LNCAP (cell line): ENCODE results near the gene RSPO1.

ENCODE experiments used
- TF ChIP-seq, protein P1 (sequence below): fragments of 450-650 bp; IDR thresholded peaks from 2 replicates; pipeline ENCODE4 v1.5.1; 2017; ENCODE audit warnings: mild to moderate bottlenecking

RSPO1 gene

DNA sequence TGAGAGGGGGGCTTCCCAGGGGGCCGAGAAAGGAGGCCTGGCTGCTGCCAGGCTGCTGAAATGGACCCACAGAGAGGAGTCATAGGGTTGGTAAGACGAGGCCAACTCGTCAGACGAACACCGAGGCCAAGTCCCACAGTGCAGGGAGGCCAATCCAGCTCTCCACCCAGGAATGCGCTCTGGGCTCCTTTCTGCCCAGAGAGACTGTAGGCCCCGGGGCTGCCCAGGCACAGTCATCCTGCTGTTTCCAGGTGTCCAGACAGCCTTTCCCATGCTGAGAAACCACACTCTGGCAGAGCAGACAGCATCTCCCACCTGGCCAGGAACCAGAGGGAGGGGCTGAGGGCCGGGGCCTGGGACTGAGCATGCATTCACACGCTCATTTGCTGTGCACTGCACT lies 26.7 kb upstream of the RSPO1 start:
- TF ChIP-seq, protein P1, sequence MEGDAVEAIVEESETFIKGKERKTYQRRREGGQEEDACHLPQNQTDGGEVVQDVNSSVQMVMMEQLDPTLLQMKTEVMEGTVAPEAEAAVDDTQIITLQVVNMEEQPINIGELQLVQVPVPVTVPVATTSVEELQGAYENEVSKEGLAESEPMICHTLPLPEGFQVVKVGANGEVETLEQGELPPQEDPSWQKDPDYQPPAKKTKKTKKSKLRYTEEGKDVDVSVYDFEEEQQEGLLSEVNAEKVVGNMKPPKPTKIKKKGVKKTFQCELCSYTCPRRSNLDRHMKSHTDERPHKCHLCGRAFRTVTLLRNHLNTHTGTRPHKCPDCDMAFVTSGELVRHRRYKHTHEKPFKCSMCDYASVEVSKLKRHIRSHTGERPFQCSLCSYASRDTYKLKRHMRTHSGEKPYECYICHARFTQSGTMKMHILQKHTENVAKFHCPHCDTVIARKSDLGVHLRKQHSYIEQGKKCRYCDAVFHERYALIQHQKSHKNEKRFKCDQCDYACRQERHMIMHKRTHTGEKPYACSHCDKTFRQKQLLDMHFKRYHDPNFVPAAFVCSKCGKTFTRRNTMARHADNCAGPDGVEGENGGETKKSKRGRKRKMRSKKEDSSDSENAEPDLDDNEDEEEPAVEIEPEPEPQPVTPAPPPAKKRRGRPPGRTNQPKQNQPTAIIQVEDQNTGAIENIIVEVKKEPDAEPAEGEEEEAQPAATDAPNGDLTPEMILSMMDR: no peak

DNA sequence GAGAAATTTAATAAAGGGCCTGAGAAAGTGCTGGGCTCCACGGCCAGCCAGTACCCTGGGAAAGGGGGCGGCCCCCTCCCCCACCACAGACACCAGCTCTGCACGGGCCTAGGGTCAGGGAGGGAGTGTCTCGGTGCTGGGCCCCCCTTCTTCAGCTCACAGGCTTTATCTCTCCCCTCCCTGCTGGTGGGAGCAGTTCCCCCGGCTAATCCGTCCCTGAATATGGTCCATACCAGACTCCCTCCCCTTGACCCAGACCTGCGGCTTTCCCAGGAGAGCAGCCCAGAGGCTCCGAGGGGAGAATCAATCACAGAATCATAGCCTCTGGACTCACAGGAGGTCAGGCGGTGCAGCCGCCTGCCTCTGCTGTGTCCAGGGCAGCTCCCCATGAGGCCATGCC lies 26.0 kb upstream of the RSPO1 start:
- TF ChIP-seq, protein P1: no peak

DNA sequence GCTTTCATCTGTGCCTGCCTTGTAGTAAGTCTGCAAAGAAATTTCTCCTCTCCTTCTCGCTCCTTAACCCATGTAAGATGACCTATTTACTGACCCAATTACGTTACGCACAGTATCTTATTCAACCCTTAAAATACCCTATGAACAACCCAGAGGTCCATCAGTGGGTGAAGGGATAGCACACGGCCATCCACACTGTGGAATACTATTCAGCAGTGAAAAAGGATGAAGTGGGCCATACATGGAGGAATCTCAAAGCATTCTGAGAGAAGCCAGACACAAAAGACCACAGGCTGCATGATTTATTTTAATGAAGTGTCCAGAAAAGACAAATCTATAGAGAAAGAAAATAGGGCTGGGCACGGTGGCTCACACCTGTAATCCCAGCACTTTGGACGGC lies 23.8 kb upstream of the RSPO1 start:
- TF ChIP-seq, protein P1: no peak

DNA sequence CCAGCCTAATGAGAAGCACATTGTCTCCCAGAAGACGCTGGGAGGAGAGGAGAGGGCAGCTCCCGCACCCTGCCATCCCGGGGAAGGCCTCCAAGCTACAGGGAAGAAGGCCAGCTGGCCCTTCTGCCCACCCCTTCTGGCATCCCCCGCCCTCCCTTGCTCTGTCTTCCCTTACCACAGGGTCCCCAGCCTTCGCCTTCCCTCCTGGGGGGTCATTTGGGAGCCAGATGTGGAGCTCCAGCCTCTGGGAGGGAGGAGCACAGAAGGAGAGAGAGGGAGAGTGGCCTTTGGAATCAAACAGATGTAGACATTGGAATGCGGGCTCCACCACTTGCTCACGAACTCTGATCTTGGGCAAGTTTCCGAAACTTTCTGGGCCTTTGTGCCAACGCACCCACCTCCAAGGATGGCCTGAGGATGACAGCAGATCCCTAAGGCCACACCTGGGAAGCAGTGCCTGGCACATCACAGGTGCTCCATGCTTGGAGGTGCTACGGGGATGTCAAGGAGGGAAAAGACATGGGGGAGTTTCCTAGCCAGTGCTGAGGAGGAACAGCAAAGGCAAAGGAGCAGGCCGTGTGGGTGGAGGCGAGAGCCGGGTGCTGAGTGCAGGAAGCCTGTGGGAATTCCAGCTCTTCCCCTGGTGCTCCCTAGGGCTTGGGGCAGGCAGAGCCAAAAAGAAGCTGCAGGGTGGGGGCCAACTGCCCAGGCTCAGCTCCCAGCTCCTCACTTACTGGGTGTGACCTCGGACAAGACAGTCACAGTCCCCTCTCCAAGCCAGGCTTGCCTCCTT lies 23.1 kb upstream of the RSPO1 start:
- TF ChIP-seq, protein P1: no peak

DNA sequence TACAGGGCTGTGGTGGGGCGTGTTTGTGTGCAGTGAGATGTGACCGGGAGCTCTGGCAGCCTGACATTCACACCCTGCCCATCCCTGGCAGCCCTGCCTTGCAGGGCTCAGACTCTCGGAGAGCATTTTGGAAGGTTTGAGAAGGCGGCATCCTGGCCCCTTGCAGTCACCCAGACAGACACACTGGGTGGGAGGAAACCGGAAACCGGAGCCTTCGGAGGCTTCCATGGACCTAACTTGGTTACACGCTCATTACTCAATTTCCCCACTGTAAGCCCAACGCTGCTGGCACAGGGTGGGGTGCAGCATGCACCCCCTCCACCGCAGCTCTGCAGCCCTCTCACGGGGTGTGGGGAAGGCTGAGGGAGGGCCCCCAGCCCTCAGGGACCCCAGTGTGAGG lies 22.2 kb upstream of the RSPO1 start:
- TF ChIP-seq, protein P1: no peak

DNA sequence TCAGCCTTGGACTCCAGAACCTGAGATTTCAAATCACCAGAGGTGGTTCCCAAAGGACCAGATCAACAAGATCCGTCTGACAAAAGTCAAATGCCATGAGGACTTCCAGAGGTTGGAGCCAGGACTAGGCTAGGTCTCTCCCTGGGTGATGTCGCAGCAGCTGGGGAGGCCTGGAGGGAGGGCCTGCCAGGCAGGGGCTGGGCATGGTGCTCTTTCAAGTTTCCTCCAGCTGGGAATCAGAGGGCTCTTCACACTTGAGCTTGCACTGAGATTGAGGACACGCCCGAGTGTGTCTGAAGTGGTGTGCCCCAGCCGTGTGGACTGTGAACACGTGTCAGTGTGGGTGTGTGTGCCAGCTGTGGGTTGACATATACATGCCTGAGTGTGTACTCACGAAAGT lies 21.3 kb upstream of the RSPO1 start:
- TF ChIP-seq, protein P1: no peak

DNA sequence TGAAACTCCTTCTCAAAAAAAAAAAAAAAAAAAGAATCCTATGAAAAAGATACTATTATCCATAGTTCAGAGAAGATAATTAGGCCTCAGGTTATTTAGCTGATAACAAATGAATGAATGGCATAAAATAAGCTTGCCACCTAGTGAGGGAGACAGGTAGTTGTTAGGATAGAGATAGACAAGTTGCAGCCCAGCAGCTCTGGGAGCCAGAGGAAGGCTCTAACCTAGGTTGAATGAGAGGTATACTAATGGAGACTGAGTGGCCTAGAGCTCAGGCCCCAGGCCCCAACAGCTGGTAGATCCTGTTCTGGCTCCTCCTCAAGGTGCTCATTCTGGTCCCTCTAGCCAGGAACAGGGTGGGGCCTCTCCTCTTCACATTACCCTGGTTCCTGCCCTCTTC lies 20.6 kb upstream of the RSPO1 start:
- TF ChIP-seq, protein P1: no peak

DNA sequence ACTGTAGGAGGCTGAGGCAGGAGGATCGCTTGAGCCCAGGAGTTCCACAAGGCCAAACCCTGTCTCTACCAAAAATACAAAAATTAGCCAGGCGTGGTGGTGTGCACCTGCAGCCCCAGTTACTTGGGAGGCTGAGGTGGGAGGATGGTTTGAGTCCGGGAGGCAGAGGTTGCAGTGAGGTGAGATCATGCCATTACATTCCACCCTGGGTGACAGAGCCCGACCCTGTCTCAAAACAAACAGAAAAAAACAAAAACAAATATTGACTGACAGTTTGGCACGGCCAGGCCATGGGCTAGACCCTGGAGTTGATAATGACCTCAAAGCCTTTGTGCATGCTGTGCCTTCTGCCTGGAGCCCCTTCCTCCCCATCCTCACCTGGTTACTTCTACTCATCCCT lies 19.2 kb upstream of the RSPO1 start:
- TF ChIP-seq, protein P1: no peak
